Loucy (cell line): ENCODE data around the gene ADCY2.

Experiments
- H2AFZ ChIP-seq: fragments of 200-600 bp; sonication (generic); 2 replicates; pipeline ENCODE4 v1.6.0; 2016; ENCODE audit warnings: antibody characterized with exemption, mild to moderate bottlenecking, low read length, moderate library complexity
- H3F3A ChIP-seq: fragments of 200-600 bp; 2 replicates; pipeline ENCODE4 v1.6.0; 2016; ENCODE audit warnings: antibody characterized with exemption, low read depth, mild to moderate bottlenecking
- H3K27me3 ChIP-seq: fragments of 200-600 bp; sonication (generic); 2 replicates; pipeline ENCODE4 v1.6.1; 2014; ENCODE audit warnings: low read length, mild to moderate bottlenecking; ENCODE audit not compliant: insufficient read depth, poor library complexity, severe bottlenecking
- H3K36me3 ChIP-seq: fragments of 200-600 bp; sonication (generic); 2 replicates; pipeline ENCODE4 v1.6.1; 2016; ENCODE audit warnings: low read length; ENCODE audit not compliant: insufficient read depth
- H3K4me1 ChIP-seq: fragments of 200-600 bp; sonication (generic); 2 replicates; pipeline ENCODE4 v1.5.1; 2014; ENCODE audit warnings: low read length, mild to moderate bottlenecking; ENCODE audit not compliant: insufficient read depth, poor library complexity, severe bottlenecking
- H3K4me2 ChIP-seq: fragments of 200-600 bp; sonication (generic); 2 replicates; pipeline ENCODE4 v1.6.0; 2014; ENCODE audit warnings: antibody characterized with exemption, low read length, low read depth, mild to moderate bottlenecking; ENCODE audit not compliant: poor library complexity, severe bottlenecking
- H3K4me3 ChIP-seq: fragments of 200-600 bp; sonication (generic); 2 replicates; pipeline ENCODE4 v1.5.1; 2014; ENCODE audit warnings: low read length, mild to moderate bottlenecking, mixed read lengths; ENCODE audit not compliant: poor library complexity, severe bottlenecking
- H3K79me2 ChIP-seq: fragments of 200-600 bp; sonication (generic); 2 replicates; pipeline ENCODE4 v1.6.1; 2014; ENCODE audit warnings: low read length; ENCODE audit not compliant: insufficient read depth
- H3K9ac ChIP-seq: fragments of 200-600 bp; sonication (generic); 2 replicates; pipeline ENCODE4 v1.6.0; 2014; ENCODE audit warnings: mild to moderate bottlenecking, low read depth, low read length, moderate library complexity; ENCODE audit not compliant: poor library complexity, severe bottlenecking
- H3K9me2 ChIP-seq: fragments of 200-600 bp; sonication (generic); replicated peaks from 2 replicates; pipeline ENCODE4 v1.6.1; 2016; ENCODE audit warnings: low read depth, low read length, mixed read lengths
- H3K9me3 ChIP-seq: fragments of 200-600 bp; sonication (generic); 2 replicates; pipeline ENCODE4 v1.6.1; 2014; ENCODE audit warnings: mild to moderate bottlenecking, antibody characterized with exemption, low read length, low read depth; ENCODE audit not compliant: insufficient read depth
- H4K20me1 ChIP-seq: fragments of 200-600 bp; sonication (generic); 2 replicates; pipeline ENCODE4 v1.6.0; 2014; ENCODE audit warnings: antibody characterized with exemption, low read length, mild to moderate bottlenecking; ENCODE audit not compliant: insufficient read depth, poor library complexity, severe bottlenecking
- CTCF ChIP-seq: fragments of 200-600 bp; sonication (generic); conservative IDR thresholded peaks from 2 replicates; pipeline ENCODE4 v1.5.1; 2014; ENCODE audit warnings: mild to moderate bottlenecking, antibody characterized with exemption, low read length
- EZH2phosphoT487 ChIP-seq: fragments of 200-600 bp; IDR thresholded peaks from 2 replicates; pipeline ENCODE4 v1.6.1; 2018; ENCODE audit warnings: antibody characterized with exemption, mild to moderate bottlenecking, moderate library complexity, borderline replicate concordance

Gene ADCY2

GRCh38 chr5:7540736-7541485, 145.0 kb downstream of the ADCY2 start:
- Histone ChIP-seq H3K27me3 (no peaks in the 10 kb centered on the region), H3K4me3 (no peak overlapping the region), H4K20me1 (no peaks in the 10 kb centered on the region), H3K4me1 (no peaks in the 10 kb centered on the region), H3F3A (no peaks in the 10 kb centered on the region), H3K79me2 (no peaks in the 10 kb centered on the region), H3K9ac (no peak overlapping the region), H3K9me2 (no peaks in the 10 kb centered on the region), H2AFZ (no peak overlapping the region), H3K9me3 (no peaks in the 10 kb centered on the region; the same call in 1 of the 2 replicates), H3K36me3 (no peaks in the 10 kb centered on the region), H3K4me2 (no peak overlapping the region)
- TF ChIP-seq CTCF = no peak
- no peak for TF ChIP-seq EZH2phosphoT487

GRCh38 chr5:7541898-7542297, 146.0 kb downstream of the ADCY2 start:
- TF ChIP-seq CTCF = no peak
- no peak for TF ChIP-seq EZH2phosphoT487
- Histone ChIP-seq H3K79me2 (no peaks in the 10 kb centered on the region), H3K27me3 (no peaks in the 10 kb centered on the region), H3K9me3 (no peaks in the 10 kb centered on the region; the same call in 1 of the 2 replicates), H3F3A (no peaks in the 10 kb centered on the region), H3K4me2 (no peak overlapping the region), H3K4me3 (no peak overlapping the region), H4K20me1 (no peaks in the 10 kb centered on the region), H2AFZ (no peak overlapping the region), H3K9me2 (no peaks in the 10 kb centered on the region), H3K9ac (no peak overlapping the region), H3K4me1 (no peaks in the 10 kb centered on the region), H3K36me3 (no peaks in the 10 kb centered on the region)

- H3K9me3 ChIP-seq = no peaks in the 10 kb centered on the region
- H3K79me2 ChIP-seq = no peaks in the 10 kb centered on the region
- no peak overlapping the region for H3K4me3 ChIP-seq
- H3K4me1 ChIP-seq = no peaks in the 10 kb centered on the region
- no peaks in the 10 kb centered on the region for H3K36me3 ChIP-seq
- no peak overlapping the region for H3K4me2 ChIP-seq
- no peak overlapping the region for H3K9ac ChIP-seq
- TF ChIP-seq CTCF = no peak
- TF ChIP-seq EZH2phosphoT487 = no peak
- H3F3A ChIP-seq = no peaks in the 10 kb centered on the region
- no peaks in the 10 kb centered on the region for H4K20me1 ChIP-seq
- no peak overlapping the region for H2AFZ ChIP-seq
- H3K9me2 ChIP-seq = no peaks in the 10 kb centered on the region
- no peaks in the 10 kb centered on the region for H3K27me3 ChIP-seq
Observed at GRCh38 chr5:7546555-7546954, 150.6 kb downstream of the ADCY2 start.
